Measurements from ENCODE around the gene C1S. TPM values are rescaled to one million over a fixed set of nuclear protein-coding genes. Genes with fewer than 3 reads are reported as not detected.
A peak's percentile ranks its signal among the peaks of the same experiment; 100 is the strongest.

The C1S gene
- total and polyA plus RNA-seq, 2 experiments from 2014 or later: 4.9 to 9.7 TPM

- TF ChIP-seq CTCF (conservative IDR thresholded peaks at IDR 0.05; ENCODE audit: low read depth in 2 of 2) (peak; percentile 83 to 91), CREB1 (CRISPR knock-in tag; IDR thresholded peaks at IDR 0.05; ENCODE audit: low read depth) (no peak), EZH2 (IDR thresholded peaks at IDR 0.05; ENCODE audit: low read depth, unreplicated experiment) (no peak), POLR2AphosphoS5 (IDR thresholded peaks at IDR 0.05; ENCODE audit: low read depth) (no peak; the same call in 1 of the 2 replicates)
Measured at GRCh38 chr12:7108796-7109571, 48.5 kb downstream of the C1S start, which contains the start of gene C1RL (continued).

GRCh38 chr12:7109572-7109920, 49.0 kb downstream of the C1S start:
- Mint-ChIP-seq H3K36me3 (ENCODE audit: low read depth) (peaks cover 23% of the 10 kb centered on the region), H3K4me1 (peaks cover 16% of the 10 kb centered on the region), H3K27ac (peak overlapping the region; percentile 60; the same call in 1 of the 2 replicates)

More at GRCh38 chr12:7109572-7109920, 49.0 kb downstream of the C1S start:
- H3F3A ChIP-seq (replicated peaks; ENCODE audit: low read depth): no peaks in the 10 kb centered on the region
- H3K9me2 ChIP-seq (ENCODE audit: insufficient read depth): no peaks in the 10 kb centered on the region
- H4K20me1 ChIP-seq (replicated peaks; ENCODE audit: insufficient read depth): no peaks in the 10 kb centered on the region; the same call in 1 of the 2 replicates
- no peaks in the 10 kb centered on the region for H3K36me3 ChIP-seq (ENCODE audit: insufficient read depth)
- peak overlapping the region; percentile 81 for H3K4me3 ChIP-seq
- H3K4me2 ChIP-seq: peak overlapping the region; percentile 70
- H3K79me2 ChIP-seq (replicated peaks; ENCODE audit: insufficient read depth): peaks cover 14% of the 10 kb centered on the region; the same call in 1 of the 2 replicates
- DNase-seq (ENCODE audit: low spot score) (no peak), ATAC-seq (no peak)
- H3K27me3 Mint-ChIP-seq (ENCODE audit: insufficient read depth, low read depth, poor library complexity): peaks cover 20% of the 10 kb centered on the region
- peaks cover 12% of the 10 kb centered on the region for H3K4me1 ChIP-seq (ENCODE audit: insufficient read depth)
- TF ChIP-seq CTCF (conservative IDR thresholded peaks at IDR 0.05; ENCODE audit: low read depth in 2 of 2): no peak
- TF ChIP-seq ETS1 (IDR thresholded peaks at IDR 0.05): no peak
- TF ChIP-seq POLR2AphosphoS5 (IDR thresholded peaks at IDR 0.05; ENCODE audit: low read depth): no peak
- no peak for TF ChIP-seq NANOG (IDR thresholded peaks at IDR 0.05; ENCODE audit: borderline replicate concordance)
- no peak for TF ChIP-seq EZH2phosphoT487 (IDR thresholded peaks at IDR 0.05; ENCODE audit: unreplicated experiment)
- H2AFZ ChIP-seq: no peak overlapping the region
- peaks cover 16% of the 10 kb centered on the region for H3K9me3 Mint-ChIP-seq
- no peaks in the 10 kb centered on the region for H3K27me3 ChIP-seq (ENCODE audit: insufficient read depth)
- H3K27ac ChIP-seq (ENCODE audit: low read depth): no peak overlapping the region
- peak overlapping the region; percentile 94 for H3K4me3 Mint-ChIP-seq
